OCI-LY7 (cell line): ENCODE data around the gene GNB2. TPM values are rescaled to one million over a fixed set of nuclear protein-coding genes. Genes with fewer than 3 reads are reported as not detected.

Experiments used
- BruUV-seq: library from RNA; stranded (reverse); fragments of 400-500 nt; replicated peaks from 2 replicates; lab custom pipeline; 2021; lab: Mats Ljungman, UMichigan
- CTCF ChIA-PET: fragments of 300-600 bp; sonication (Branson Sonifier 250); formaldehyde crosslinking; loops from one replicate; lab custom pipeline; 2022; ENCODE audit warnings: antibody characterized with exemption; ENCODE audit not compliant: unreplicated experiment; lab: Charles Lee
- POLR2A ChIA-PET: fragments of 300-600 bp; sonication (Branson Sonifier 250); formaldehyde crosslinking; loops from one replicate; lab custom pipeline; 2022; ENCODE audit warnings: antibody characterized with exemption; lab: Charles Lee
- DNase-seq: peaks from one replicate; pipeline ENCODE4 v3.0.0-alpha.2; 2015; ENCODE audit warnings: low spot score
- H2AFZ ChIP-seq: fragments of 200-600 bp; sonication (generic), shearing (Covaris generic); 2 replicates; pipeline ENCODE4 v1.6.1; 2014; ENCODE audit warnings: mild to moderate bottlenecking, antibody characterized with exemption, low read length, moderate library complexity
- H3K27ac ChIP-seq: fragments of 200-600 bp; sonication (generic); 2 replicates; pipeline ENCODE4 v1.5.1; 2014; ENCODE audit warnings: mixed run types, low read depth, mild to moderate bottlenecking, moderate library complexity, low read length, inconsistent platforms; ENCODE audit not compliant: poor library complexity, severe bottlenecking
- H3K36me3 ChIP-seq: fragments of 200-600 bp; sonication (generic); 2 replicates; pipeline ENCODE4 v1.6.1; 2014; ENCODE audit warnings: mild to moderate bottlenecking, antibody characterized with exemption, low read length, moderate library complexity, mixed read lengths; ENCODE audit not compliant: insufficient read depth
- H3K4me1 ChIP-seq: fragments of 200-600 bp; sonication (generic); 2 replicates; pipeline ENCODE4 v1.5.1; 2014; ENCODE audit warnings: mild to moderate bottlenecking, low read length; ENCODE audit not compliant: insufficient read depth, poor library complexity, severe bottlenecking
- H3K4me2 ChIP-seq: fragments of 200-600 bp; sonication (generic); 2 replicates; pipeline ENCODE4 v1.6.1; 2014; ENCODE audit warnings: mild to moderate bottlenecking, low read length
- H3K4me3 ChIP-seq: fragments of 200-600 bp; sonication (generic); 2 replicates; pipeline ENCODE4 v1.5.1; 2014; ENCODE audit warnings: mild to moderate bottlenecking, low read depth, low read length; ENCODE audit not compliant: poor library complexity, severe bottlenecking
- H3K79me2 ChIP-seq: fragments of 200-600 bp; sonication (generic); 2 replicates; pipeline ENCODE4 v1.6.1; 2016; ENCODE audit warnings: low read depth, mild to moderate bottlenecking, low read length, moderate library complexity, mixed read lengths; ENCODE audit not compliant: insufficient read depth
- H3K9me2 ChIP-seq: fragments of 200-600 bp; sonication (generic); 2 replicates; pipeline ENCODE4 v1.6.1; 2016; ENCODE audit warnings: mild to moderate bottlenecking, low read length, mixed read lengths; ENCODE audit not compliant: insufficient read depth
- H3K9me3 ChIP-seq: fragments of 200-600 bp; sonication (generic); 2 replicates; pipeline ENCODE4 v1.6.1; 2014; ENCODE audit warnings: mild to moderate bottlenecking, mixed run types, low read length, mixed read lengths
- H4K20me1 ChIP-seq: fragments of 200-600 bp; sonication (generic); 2 replicates; pipeline ENCODE4 v1.6.1; 2014; ENCODE audit warnings: mild to moderate bottlenecking, antibody characterized with exemption, low read length, moderate library complexity, mixed read lengths; ENCODE audit not compliant: insufficient read depth
- CTCF ChIP-seq: fragments of 200-600 bp; sonication (generic); conservative IDR thresholded peaks from 2 replicates; pipeline ENCODE4 v1.5.1; 2014; ENCODE audit warnings: mild to moderate bottlenecking, antibody characterized with exemption, low read length, moderate library complexity, mixed read lengths
- EZH2phosphoT487 ChIP-seq: fragments of 200-600 bp; sonication (generic); IDR thresholded peaks from 2 replicates; pipeline ENCODE4 v1.6.1; 2018; ENCODE audit warnings: low read depth, borderline replicate concordance, mild to moderate bottlenecking, mixed run types, antibody characterized with exemption, low read length, moderate library complexity, mixed read lengths
- intact Hi-C: fragments of 100-400 bp; cut with micrococcal nuclease; formaldehyde crosslinking; loops from one replicate; pipeline ENCODE4 v1.10.0; 2022; ENCODE audit not compliant: unreplicated experiment
- total RNA-seq, 2 experiments: library from RNA; depleted of rRNA in 1 of 2; stranded (reverse); fragments of >200 nt in 1 of 2; shearing (Covaris generic) in 1 of 2; gene quantifications; 2 replicates each; pipeline ENCODE4 v1.2.3, GENCODE V29; 2014 to 2022

The GNB2 gene
- total RNA-seq, 2 experiments from 2014 or later = 80.4 to 174 TPM

- no peak overlapping the region for H3K4me2 ChIP-seq
- H3K27ac ChIP-seq = no peak overlapping the region
- H3K9me3 ChIP-seq = no peaks in the 10 kb centered on the region
- H3K4me3 ChIP-seq = no peak overlapping the region
- BruUV-seq = no TSS peak
- TF ChIP-seq EZH2phosphoT487 (no peak), CTCF (no peak)
- H3K4me1 ChIP-seq = peaks cover 6% of the 10 kb centered on the region
- H3K79me2 ChIP-seq = peaks cover 6% of the 10 kb centered on the region; the same call in 1 of the 2 replicates
- no peaks in the 10 kb centered on the region for H3K9me2 ChIP-seq
- H4K20me1 ChIP-seq = 0 out of 2 replicates have a peak, but pooled peaks cover 4% of the 10 kb centered on the region
- peaks cover 81% of the 10 kb centered on the region for H3K36me3 ChIP-seq
- ChIA-PET CTCF (no interaction called here), POLR2A (interaction anchor here (0.6 kb wide), 1 partner anchor 73 kb away, joined by 3 read pairs; no protein-coding TSS in a partner anchor)
- no peak overlapping the region for H2AFZ ChIP-seq
- DNase-seq = no peak
- intact Hi-C loops = loop anchor here (10.0 kb wide), 1 partner anchor 205 kb away; the partner anchor contains the start of gene TSC22D4
Observed at GRCh38 chr7:100679129-100679926, 5.8 kb downstream of the GNB2 start.

- ChIA-PET POLR2A (interaction anchor here (0.6 kb wide), 1 partner anchor 74 kb away, joined by 3 read pairs; no protein-coding TSS in a partner anchor), CTCF (no interaction called here)
- Histone ChIP-seq H3K4me1 (peaks cover 6% of the 10 kb centered on the region), H3K79me2 (no peaks in the 10 kb centered on the region), H3K4me3 (no peak overlapping the region), H3K9me3 (no peaks in the 10 kb centered on the region), H3K4me2 (no peak overlapping the region), H3K27ac (no peak overlapping the region), H4K20me1 (0 out of 2 replicates have a peak, but pooled peaks cover 4% of the 10 kb centered on the region), H3K9me2 (no peaks in the 10 kb centered on the region), H3K36me3 (peaks cover 88% of the 10 kb centered on the region), H2AFZ (no peak overlapping the region)
- intact Hi-C loops = loop anchor here (10.0 kb wide), 1 partner anchor 205 kb away; the partner anchor contains the start of gene TSC22D4
- no peak for DNase-seq
- no peak for TF ChIP-seq CTCF
- TF ChIP-seq EZH2phosphoT487 = no peak
- TSS peak; percentile 81 for BruUV-seq
Observed at GRCh38 chr7:100679927-100680575, 6.5 kb downstream of the GNB2 start.
